ENCODE data around the gene YEATS2.

- TF ChIP-seq CTCF (IDR thresholded peaks at IDR 0.05) (no peak), POLR2AphosphoS5 (IDR thresholded peaks at IDR 0.05; ENCODE audit: low read depth, low read length) (no peak)
Observed at GRCh38 chr3:183762304-183762703, 64.7 kb downstream of the YEATS2 start.

Data from Panc1 (cell line).